HG03196 (cell line): ENCODE data around the gene ZW10.
"Not testable (repeated sequence)": the region's sequence is repeated elsewhere in the genome, so short reads cannot be mapped to it uniquely, and the experiment has no call there.

Experiments
- ATAC-seq: cut with Tn5 transposase; IDR thresholded peaks from one replicate; pipeline ENCODE4 v1.9.1; 2021; ENCODE audit not compliant: unreplicated experiment

The ZW10 gene

GRCh38 chr11:113773416-113774173 lies at the start of gene ZW10:
TSS of gene ZW10 (minus strand) at chr11:113773692. CDS start at chr11:113773666, 26 bp downstream.
- ATAC-seq: peak; percentile 97

GRCh38 chr11:113818426-113818825 lies 44.9 kb upstream of the ZW10 start:
- ATAC-seq: no peak

GRCh38 chr11:113817626-113818025 lies 44.1 kb upstream of the ZW10 start:
- no peak for ATAC-seq

GRCh38 chr11:113817162-113817561 lies 43.7 kb upstream of the ZW10 start:
- no peak for ATAC-seq

GRCh38 chr11:113814181-113814580 lies 40.7 kb upstream of the ZW10 start:
- no peak for ATAC-seq

- ATAC-seq: no peak
These were observed 35.4 kb upstream of the ZW10 start for GRCh38 chr11:113808931-113809330.

- ATAC-seq: no peak
These were observed 32.9 kb upstream of the ZW10 start for GRCh38 chr11:113806406-113806805.

- no peak for ATAC-seq
These were observed 32.1 kb upstream of the ZW10 start for GRCh38 chr11:113805640-113806039.

GRCh38 chr11:113802621-113803020 lies 29.1 kb upstream of the ZW10 start:
- ATAC-seq: no peak

- no peak for ATAC-seq
These were observed 23.3 kb upstream of the ZW10 start for GRCh38 chr11:113796663-113797259.

GRCh38 chr11:113789675-113790320 lies 16.3 kb upstream of the ZW10 start:
- no peak for ATAC-seq

GRCh38 chr11:113789016-113789415 lies 15.5 kb upstream of the ZW10 start:
- ATAC-seq: not testable (repeated sequence)

GRCh38 chr11:113782134-113782533 lies 8.6 kb upstream of the ZW10 start:
- no peak for ATAC-seq

GRCh38 chr11:113781682-113782081 lies 8.2 kb upstream of the ZW10 start:
- no peak for ATAC-seq

GRCh38 chr11:113779496-113779895 lies 6.0 kb upstream of the ZW10 start, which contains the start of gene CLDN25:
TSS of gene CLDN25 (plus strand) at chr11:113779796. CDS start at chr11:113779796, 0 bp downstream.
- ATAC-seq: no peak

GRCh38 chr11:113778111-113778910 lies 4.8 kb upstream of the ZW10 start:
- ATAC-seq: no peak

GRCh38 chr11:113774174-113774503 lies 647 bp upstream of the ZW10 start:
- no peak for ATAC-seq

- peak; percentile 11 for ATAC-seq
These were observed 438 bp downstream of the ZW10 start for GRCh38 chr11:113773092-113773415.

GRCh38 chr11:113771964-113772363 lies 1.5 kb downstream of the ZW10 start:
- ATAC-seq: no peak

- no peak for ATAC-seq
These were observed 8.8 kb downstream of the ZW10 start for GRCh38 chr11:113764527-113765219.

- ATAC-seq: not testable (repeated sequence)
These were observed 10.5 kb downstream of the ZW10 start for GRCh38 chr11:113763040-113763439.
